Transverse colon (tissue), 4 donors: ENCODE results near the gene HSPH1.

Experiments
- EP300 ChIP-seq: sonication (generic); formaldehyde crosslinking; IDR thresholded peaks from one replicate; pipeline ENCODE4 v1.6.1; 2017; ENCODE audit warnings: antibody characterized with exemption, low read depth
- POLR2A ChIP-seq: fragments of 450-650 bp; IDR thresholded peaks from one replicate; pipeline ENCODE4 v1.6.1; 2016; ENCODE audit warnings: antibody characterized with exemption, mild to moderate bottlenecking, moderate library complexity
- POLR2AphosphoS5 ChIP-seq, 3 donors: sonication (generic); formaldehyde crosslinking; IDR thresholded peaks; one replicate each; pipeline ENCODE4 v1.6.1; 2016; ENCODE audit warnings: antibody characterized with exemption in 3 of 3
- TF ChIP-seq, protein P1 (sequence below), 5 experiments: fragments of 200-600 bp in 3 of 5; fragments of 450-650 bp in 2 of 5; sonication (generic) in 3 of 5; IDR thresholded peaks; 1 replicate in 2 of 5; 2 replicates in 3 of 5; pipeline ENCODE4 v1.5.1; 2016 to 2017; ENCODE audit warnings: antibody characterized with exemption in 5 of 5, inconsistent platforms in 3 of 5, mild to moderate bottlenecking in 2 of 5, moderate library complexity in 1 of 5

DNA sequence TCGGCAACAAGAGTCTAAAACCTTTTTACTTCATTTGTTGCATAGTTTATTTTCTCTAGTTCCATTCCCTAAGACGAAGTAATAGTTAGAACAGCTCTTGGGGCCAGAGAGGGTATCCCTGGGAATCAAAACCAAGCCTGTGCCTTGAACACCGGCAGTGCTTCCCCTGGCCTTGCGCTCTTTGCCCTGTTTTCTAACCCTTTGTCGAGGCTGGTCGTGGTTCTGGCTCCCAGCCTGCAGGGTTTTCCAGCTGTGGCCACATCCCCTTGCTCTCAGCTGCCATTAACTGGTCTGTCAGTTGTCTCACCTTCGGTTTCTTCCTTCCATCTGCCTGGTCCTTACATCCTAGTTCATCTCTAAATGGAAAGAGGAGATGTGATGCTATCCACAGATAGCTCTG is 61.0 kb downstream of the HSPH1 start:
- TF ChIP-seq, protein P1, sequence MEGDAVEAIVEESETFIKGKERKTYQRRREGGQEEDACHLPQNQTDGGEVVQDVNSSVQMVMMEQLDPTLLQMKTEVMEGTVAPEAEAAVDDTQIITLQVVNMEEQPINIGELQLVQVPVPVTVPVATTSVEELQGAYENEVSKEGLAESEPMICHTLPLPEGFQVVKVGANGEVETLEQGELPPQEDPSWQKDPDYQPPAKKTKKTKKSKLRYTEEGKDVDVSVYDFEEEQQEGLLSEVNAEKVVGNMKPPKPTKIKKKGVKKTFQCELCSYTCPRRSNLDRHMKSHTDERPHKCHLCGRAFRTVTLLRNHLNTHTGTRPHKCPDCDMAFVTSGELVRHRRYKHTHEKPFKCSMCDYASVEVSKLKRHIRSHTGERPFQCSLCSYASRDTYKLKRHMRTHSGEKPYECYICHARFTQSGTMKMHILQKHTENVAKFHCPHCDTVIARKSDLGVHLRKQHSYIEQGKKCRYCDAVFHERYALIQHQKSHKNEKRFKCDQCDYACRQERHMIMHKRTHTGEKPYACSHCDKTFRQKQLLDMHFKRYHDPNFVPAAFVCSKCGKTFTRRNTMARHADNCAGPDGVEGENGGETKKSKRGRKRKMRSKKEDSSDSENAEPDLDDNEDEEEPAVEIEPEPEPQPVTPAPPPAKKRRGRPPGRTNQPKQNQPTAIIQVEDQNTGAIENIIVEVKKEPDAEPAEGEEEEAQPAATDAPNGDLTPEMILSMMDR (IDR thresholded peaks at IDR 0.05), result no peak
- no peak for TF ChIP-seq POLR2A
- no peak for TF ChIP-seq POLR2AphosphoS5 (IDR thresholded peaks at IDR 0.05)
- TF ChIP-seq EP300, result no peak
